Right lobe of liver (tissue), 6 donors: ENCODE results near the gene PDGFD. TPM values are rescaled to one million over a fixed set of nuclear protein-coding genes. Genes with fewer than 3 reads are reported as not detected.

ENCODE experiments used
- ATAC-seq, 4 donors: fragments of 200-7000 bp; cut with Tn5 transposase; one replicate each; pipeline ENCODE4 v1.9.1; 2020; ENCODE audit warnings: mild to moderate bottlenecking in 4 of 4, moderate library complexity in 4 of 4
- DNase-seq, 3 donors: peaks; one replicate each; pipeline ENCODE4 v3.0.0-alpha.2; 2020
- H3K27ac ChIP-seq, 3 donors: fragments of 200-600 bp; one replicate each; pipeline ENCODE4 v1.8.0; 2022
- H3K27me3 ChIP-seq, 2 donors: fragments of 200-600 bp; one replicate each; pipeline ENCODE4 v1.8.0; 2022
- H3K36me3 ChIP-seq, 4 donors: fragments of 200-600 bp; sonication (generic) in 1 of 4; one replicate each; pipeline versions ENCODE4 v1.5.1 to v1.8.0; 2017 to 2022; ENCODE audit warnings: control low read depth in 1 of 4
- H3K4me1 ChIP-seq, 4 donors: fragments of 200-600 bp; sonication (generic) in 1 of 4; one replicate each; pipeline versions ENCODE4 v1.5.1 to v1.8.0; 2017 to 2022; ENCODE audit warnings: control low read depth in 1 of 4
- H3K4me3 ChIP-seq, 3 donors: fragments of 200-600 bp; one replicate each; pipeline ENCODE4 v1.8.0; 2022
- H3K9me3 ChIP-seq, 4 donors: fragments of 200-600 bp; sonication (generic) in 1 of 4; one replicate each; pipeline versions ENCODE4 v1.5.1 to v1.8.0; 2017 to 2022; ENCODE audit warnings: control low read depth in 1 of 4
- CTCF ChIP-seq, 4 donors: fragments of 200-600 bp in 3 of 4; fragments of 450-650 bp in 1 of 4; IDR thresholded peaks; one replicate each; pipeline versions ENCODE4 v1.5.1 to v1.8.0; 2016 to 2022; ENCODE audit warnings: antibody characterized with exemption in 4 of 4, mild to moderate bottlenecking in 2 of 4
- POLR2A ChIP-seq: fragments of 450-650 bp; IDR thresholded peaks from one replicate; pipeline ENCODE4 v1.6.1; 2017; ENCODE audit warnings: antibody characterized with exemption, mild to moderate bottlenecking
- WGBS: methylation state at CpG from one replicate; pipeline ENCODE4 v1.1.6; 2018; ENCODE audit warnings: low coverage, low lambda C conversion rate; ENCODE audit not compliant: insufficient coverage; ENCODE audit errors: missing lambda C conversion rate; 5-methylcytosine and 5-hydroxymethylcytosine counted together
- intact Hi-C, 2 donors: fragments of 100-400 bp; cut with DNase I; formaldehyde crosslinking; loops; one replicate each; pipeline versions ENCODE4 v1.11.2 to v1.14.1; 2022
- total RNA-seq, 6 experiments: library from RNA; depleted of rRNA in 2 of 6; stranded (reverse); fragments of >200 nt in 2 of 6; fragmentation: NEBNext Ultra II Directional in 3 of 6; extraction: Animal tissue kit (Norgen Biotek cat#: 25700) in 3 of 6; gene quantifications; one replicate each; pipeline versions ENCODE4 v1.1.0 to v1.2.4, GENCODE V29; 2016 to 2023
- donor health status: DM: no; HTN: yes; CAD: no.
- donor health status: DM: no; HTN: no; CAD: no.
- donor health status: DM: no; HTN: no; CAD: no.
- donor health status: DM: no; HTN: yes; CAD: no.
- donor health status: DM: no; HTN: yes; CAD: no.

PDGFD gene
- total RNA-seq, 6 experiments from 2014 or later, result 0.84 to 1.6 (median 1.1) TPM

GRCh38 chr11:103972013-103972412 is 191.9 kb downstream of the PDGFD start:
- H3K4me3 ChIP-seq, result no peak overlapping the region
- intact Hi-C loops, result no loop called here
- ATAC-seq (no peak), DNase-seq (no peak)
- TF ChIP-seq POLR2A (no peak), CTCF (IDR thresholded peaks at IDR 0.05) (no peak)
- H3K36me3 ChIP-seq, result no peaks in the 10 kb centered on the region
- H3K9me3 ChIP-seq, result no peaks in the 10 kb centered on the region
- WGBS, result 47% methylated on average over 2 of the region's 4 CpGs
- H3K27ac ChIP-seq, result no peak overlapping the region
- H3K27me3 ChIP-seq, result no peaks in the 10 kb centered on the region
- H3K4me1 ChIP-seq, result no peaks in the 10 kb centered on the region

GRCh38 chr11:103970701-103971249 is 193.2 kb downstream of the PDGFD start:
- no peaks in the 10 kb centered on the region for H3K9me3 ChIP-seq
- WGBS, result 69% methylated on average over 1 of the region's 1 CpG
- DNase-seq, result no peak
- no peak for ATAC-seq
- H3K27me3 ChIP-seq, result no peaks in the 10 kb centered on the region
- H3K4me3 ChIP-seq, result no peak overlapping the region
- H3K4me1 ChIP-seq, result no peaks in the 10 kb centered on the region
- intact Hi-C loops, result no loop called here
- TF ChIP-seq POLR2A (no peak), CTCF (IDR thresholded peaks at IDR 0.05) (no peak)
- H3K36me3 ChIP-seq, result no peaks in the 10 kb centered on the region
- no peak overlapping the region for H3K27ac ChIP-seq

- ATAC-seq (no peak), DNase-seq (no peak)
- no peaks in the 10 kb centered on the region for H3K27me3 ChIP-seq
- intact Hi-C loops, result no loop called here
- no peak overlapping the region for H3K4me3 ChIP-seq
- H3K36me3 ChIP-seq, result no peaks in the 10 kb centered on the region
- H3K27ac ChIP-seq, result no peak overlapping the region
- H3K4me1 ChIP-seq, result no peaks in the 10 kb centered on the region
- no peaks in the 10 kb centered on the region for H3K9me3 ChIP-seq
- 58% methylated on average over 3 of the region's 3 CpGs for WGBS
- TF ChIP-seq POLR2A, result no peak
- no peak for TF ChIP-seq CTCF (IDR thresholded peaks at IDR 0.05)
These were observed 195.3 kb downstream of the PDGFD start for GRCh38 chr11:103968685-103969084.

GRCh38 chr11:103967985-103968384 is 196.0 kb downstream of the PDGFD start:
- TF ChIP-seq CTCF (IDR thresholded peaks at IDR 0.05) (no peak), POLR2A (no peak)
- Histone ChIP-seq H3K36me3 (no peaks in the 10 kb centered on the region), H3K4me3 (no peak overlapping the region), H3K27ac (no peak overlapping the region), H3K27me3 (no peaks in the 10 kb centered on the region), H3K4me1 (no peaks in the 10 kb centered on the region), H3K9me3 (no peaks in the 10 kb centered on the region)
- DNase-seq (no peak), ATAC-seq (no peak)
- intact Hi-C loops, result no loop called here
- 63% methylated on average over 8 of the region's 8 CpGs for WGBS

GRCh38 chr11:103964390-103964789 is 199.6 kb downstream of the PDGFD start:
- no peaks in the 10 kb centered on the region for H3K4me1 ChIP-seq
- TF ChIP-seq CTCF (IDR thresholded peaks at IDR 0.05) (no peak), POLR2A (no peak)
- H3K9me3 ChIP-seq, result no peaks in the 10 kb centered on the region
- no peak for DNase-seq
- no peaks in the 10 kb centered on the region for H3K27me3 ChIP-seq
- intact Hi-C loops, result no loop called here
- no peak for ATAC-seq
- H3K27ac ChIP-seq, result no peak overlapping the region
- no peaks in the 10 kb centered on the region for H3K36me3 ChIP-seq
- no peak overlapping the region for H3K4me3 ChIP-seq
